ENCODE data around the gene CELF2. TPM values are rescaled to one million over a fixed set of nuclear protein-coding genes. Genes with fewer than 3 reads are reported as not detected.

Gene CELF2
- total and polyA plus RNA-seq, 2 of the 4 experiments (the other 2 are of a cell fraction), result 3.5 to 6.6 TPM

DNA sequence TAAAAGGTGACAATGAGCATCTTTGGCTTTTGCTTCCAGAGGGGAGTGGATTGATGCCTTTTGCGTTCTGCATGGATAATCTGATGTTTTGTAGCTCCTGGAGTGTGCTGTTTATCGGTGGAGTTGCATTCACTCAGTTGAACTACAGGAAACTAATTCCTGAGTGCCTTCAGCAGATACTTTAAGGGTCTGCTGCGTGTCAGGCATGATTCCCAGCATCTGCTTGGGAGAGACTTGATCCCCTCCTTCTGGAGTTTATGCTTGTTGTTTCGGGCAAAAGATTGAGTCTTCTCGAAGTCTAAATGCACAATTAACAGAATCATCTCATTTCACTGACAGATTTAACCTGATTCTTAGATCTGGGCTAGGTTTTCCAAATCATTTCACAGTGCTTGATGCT is 46.2 kb downstream of the CELF2 start:
- dilution Hi-C loops (cut with HindIII; ENCODE audit: low sequenced_read_pairs, unreplicated experiment) (no loop called here), in situ Hi-C loops (cut with MboI; ENCODE audit: low sequenced_read_pairs) (no loop called here), intact Hi-C loops (cut with micrococcal nuclease) (no loop called here)
- no peaks in the 10 kb centered on the region for H3K79me1 ChIP-seq (ENCODE audit: low read depth in 1 of 2, low read length in 2 of 2)
- ChIA-PET POLR2A (ENCODE audit: unreplicated experiment) (no interaction called here), CTCF (no interaction called here)
- no peak overlapping the region for H3K18ac ChIP-seq (ENCODE audit: low read depth, low read length)
- H3K27me3 ChIP-seq (ENCODE audit: control insufficient read depth, insufficient read depth, low read length), result no peaks in the 10 kb centered on the region
- H3K27ac ChIP-seq (ENCODE audit: insufficient read depth, low read length), result no peak overlapping the region
- no peak overlapping the region for H2BK5ac ChIP-seq (ENCODE audit: low read depth, low read length, poor library complexity, severe bottlenecking)
- H2BK120ac ChIP-seq (ENCODE audit: low read depth, low read length), result no peak overlapping the region
- H4K20me1 ChIP-seq (ENCODE audit: insufficient read depth, low read length), result no peaks in the 10 kb centered on the region
- H2BK20ac ChIP-seq (ENCODE audit: low read depth, low read length), result no peak overlapping the region
- no TSS peak for BruUV-seq (replicated peaks)
- H2BK15ac ChIP-seq (ENCODE audit: low read depth, low read length), result no peak overlapping the region
- ATAC-seq (ENCODE audit: low read depth) (no peak), DNase-seq (no peak)
- H2AK5ac ChIP-seq (ENCODE audit: low read depth, low read length), result no peak overlapping the region
- no CpG with 5 or more reads among the region's 5 CpGs for WGBS, 2 experiments (ENCODE audit: extremely low coverage in 2 of 2, insufficient read length in 1 of 2)
- no peak overlapping the region for H3K56ac ChIP-seq (ENCODE audit: extremely low read depth, insufficient read depth, low read length)
- H3K4me3 ChIP-seq (ENCODE audit: insufficient read depth, low read depth, low read length), result no peak overlapping the region
- H3K4ac ChIP-seq (ENCODE audit: low read depth, low read length), result no peak overlapping the region
- no peaks in the 10 kb centered on the region for H3K4me1 ChIP-seq (ENCODE audit: control insufficient read depth, insufficient read depth, low read length)
- H2AK9ac ChIP-seq (replicated peaks; ENCODE audit: low read depth, low read length, poor library complexity), result no peak overlapping the region
- H3K23ac ChIP-seq (ENCODE audit: low read depth, low read length), result no peak overlapping the region
- no peak overlapping the region for H4K8ac ChIP-seq (ENCODE audit: low read depth in 2 of 2, low read length in 2 of 2)
- no peak overlapping the region for H3K14ac ChIP-seq (replicated peaks; ENCODE audit: low read depth, low read length)
- no peak overlapping the region; the same call in 1 of the 2 replicates for H3K4me2 ChIP-seq (ENCODE audit: low read depth, low read length)
- H3K9ac ChIP-seq (ENCODE audit: low read depth, low read length), result no peak overlapping the region
- H3K9me1 ChIP-seq (ENCODE audit: insufficient read depth, low read length), result no peaks in the 10 kb centered on the region
- no peak overlapping the region for H2AFZ ChIP-seq (replicated peaks; ENCODE audit: low read length, poor library complexity)
- no peak overlapping the region for H4K91ac ChIP-seq (ENCODE audit: insufficient read depth, low read depth, low read length)
- no peak for TF ChIP-seq NFE2L2 (IDR thresholded peaks at IDR 0.05; ENCODE audit: low read depth, low read length)
- TF ChIP-seq, protein P1, sequence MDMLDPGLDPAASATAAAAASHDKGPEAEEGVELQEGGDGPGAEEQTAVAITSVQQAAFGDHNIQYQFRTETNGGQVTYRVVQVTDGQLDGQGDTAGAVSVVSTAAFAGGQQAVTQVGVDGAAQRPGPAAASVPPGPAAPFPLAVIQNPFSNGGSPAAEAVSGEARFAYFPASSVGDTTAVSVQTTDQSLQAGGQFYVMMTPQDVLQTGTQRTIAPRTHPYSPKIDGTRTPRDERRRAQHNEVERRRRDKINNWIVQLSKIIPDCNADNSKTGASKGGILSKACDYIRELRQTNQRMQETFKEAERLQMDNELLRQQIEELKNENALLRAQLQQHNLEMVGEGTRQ (IDR thresholded peaks at IDR 0.05; ENCODE audit: low read depth, low read length), result no peak
- no peaks in the 10 kb centered on the region for H3K9me3 ChIP-seq (ENCODE audit: control insufficient read depth, insufficient read depth, low read length)
- H3K36me3 ChIP-seq (ENCODE audit: control insufficient read depth, insufficient read depth, low read length), result no peaks in the 10 kb centered on the region
- H4K5ac ChIP-seq (ENCODE audit: low read depth, low read length), result no peak overlapping the region
